SK-N-SH (cell line): ENCODE measurements around the gene TREML4. TPM values are rescaled to one million over a fixed set of nuclear protein-coding genes. Genes with fewer than 3 reads are reported as not detected.

Experiments used
- CTCF ChIA-PET: fragments of 300-600, 350-600 bp; formaldehyde crosslinking; extraction: SDS; loops from one replicate; lab custom pipeline; 2021; lab: Yijun Ruan, JAX
- POLR2A ChIA-PET: fragments of 350-600 bp; sonication (Branson Sonifier 250); formaldehyde crosslinking; extraction: SDS; loops from one replicate; lab custom pipeline; 2020; ENCODE audit warnings: antibody characterized with exemption, inconsistent platforms; lab: Yijun Ruan, JAX
- DNase-seq: peaks from one replicate; pipeline ENCODE4 v3.0.0; 2012
- H2AFZ ChIP-seq: fragments of 200-600 bp; sonication (generic); 2 replicates; pipeline ENCODE4 v1.8.1; 2016; ENCODE audit warnings: antibody characterized with exemption, mild to moderate bottlenecking, low read depth
- H3F3A ChIP-seq: fragments of 200-600 bp; sonication (generic); replicated peaks from 2 replicates; pipeline ENCODE3; 2016; ENCODE audit warnings: antibody characterized with exemption, mild to moderate bottlenecking; ENCODE audit not compliant: insufficient read depth
- H3K27ac ChIP-seq, 2 experiments: fragments of 200-500 bp in 1 of 2; fragments of 200-600 bp in 1 of 2; sonication (Bioruptor generic) in 1 of 2; sonication (generic), shearing (Covaris generic) in 1 of 2; 2 replicates each; pipeline versions ENCODE4 v1.5.1 to v1.6.1; 2014 to 2016; ENCODE audit warnings: low read depth in 2 of 2, inconsistent platforms in 1 of 2, low read length in 1 of 2, mild to moderate bottlenecking in 1 of 2, mixed read lengths in 1 of 2
- H3K27me3 ChIP-seq: fragments of 200-600 bp; sonication (generic), shearing (Covaris generic); 2 replicates; pipeline ENCODE4 v1.6.1; 2016; ENCODE audit warnings: mixed run types; ENCODE audit not compliant: insufficient read depth
- H3K36me3 ChIP-seq, 2 experiments: fragments of 200-500 bp in 1 of 2; fragments of 200-600 bp in 1 of 2; sonication (Bioruptor generic) in 1 of 2; sonication (generic) in 1 of 2; replicated peaks in 1 of 2; 2 replicates each; pipeline versions ENCODE3 to v1.5.1; 2014 to 2016; ENCODE audit warnings: low read length in 1 of 2, mild to moderate bottlenecking in 1 of 2; ENCODE audit not compliant: insufficient read depth in 2 of 2, control insufficient read depth in 1 of 2
- H3K4me1 ChIP-seq, 2 experiments: fragments of 200-500 bp in 1 of 2; fragments of 200-600 bp in 1 of 2; sonication (Bioruptor generic) in 1 of 2; sonication (generic), shearing (Covaris generic) in 1 of 2; 2 replicates each; pipeline versions ENCODE4 v1.5.1 to v1.6.1; 2014 to 2016; ENCODE audit warnings: low read depth in 1 of 2, low read length in 1 of 2, mixed run types in 1 of 2; ENCODE audit not compliant: insufficient read depth in 2 of 2, control insufficient read depth in 1 of 2
- H3K4me2 ChIP-seq: fragments of 200-600 bp; sonication (generic), shearing (Covaris generic); 2 replicates; pipeline ENCODE4 v1.6.1; 2017; ENCODE audit warnings: mixed run types
- H3K4me3 ChIP-seq, 2 experiments: fragments of 200-500 bp in 1 of 2; fragments of 200-600 bp in 1 of 2; sonication (Bioruptor generic) in 1 of 2; sonication (generic), shearing (Covaris generic) in 1 of 2; 2 replicates each; pipeline versions ENCODE4 v1.5.1 to v1.8.1; 2014 to 2016; ENCODE audit warnings: low read depth in 2 of 2, inconsistent platforms in 1 of 2, low read length in 1 of 2, mild to moderate bottlenecking in 1 of 2, mixed read lengths in 1 of 2, moderate library complexity in 1 of 2
- H3K79me2 ChIP-seq: fragments of 200-600 bp; sonication (generic); 2 replicates; pipeline ENCODE4 v1.8.1; 2017; ENCODE audit warnings: mild to moderate bottlenecking; ENCODE audit not compliant: insufficient read depth
- H3K9ac ChIP-seq: fragments of 200-600 bp; sonication (generic); 2 replicates; pipeline ENCODE4 v1.6.1; 2017; ENCODE audit warnings: mixed run types
- H3K9me2 ChIP-seq: fragments of 200-600 bp; sonication (generic); 2 replicates; pipeline ENCODE4 v1.6.1; 2017; ENCODE audit warnings: mixed run types
- H3K9me3 ChIP-seq: fragments of 200-600 bp; sonication (generic); 2 replicates; pipeline ENCODE4 v1.6.1; 2017; ENCODE audit warnings: mixed run types, mild to moderate bottlenecking, moderate library complexity
- H4K20me1 ChIP-seq: fragments of 200-600 bp; sonication (generic); 2 replicates; pipeline ENCODE4 v1.6.1; 2017; ENCODE audit warnings: mild to moderate bottlenecking, mixed run types; ENCODE audit not compliant: insufficient read depth
- CHD2 ChIP-seq: fragments of 150-350 bp; IDR thresholded peaks from 2 replicates; pipeline ENCODE4 v1.6.1; 2018; ENCODE audit warnings: low read length; ENCODE audit not compliant: partially characterized antibody
- ELF1 ChIP-seq: IDR thresholded peaks from 2 replicates; pipeline ENCODE4 v1.4.0; 2012
- FOSL2 ChIP-seq: IDR thresholded peaks from 2 replicates; pipeline ENCODE4 v1.4.0; 2012; ENCODE audit warnings: low read depth, mild to moderate bottlenecking, moderate library complexity, borderline replicate concordance
- FOXJ3 ChIP-seq: sonication (generic); formaldehyde crosslinking; IDR thresholded peaks from 2 replicates; pipeline ENCODE4 v1.5.1; 2020; ENCODE audit warnings: mild to moderate bottlenecking, missing genetic modification reagents
- FOXM1 ChIP-seq: IDR thresholded peaks from 2 replicates; pipeline ENCODE4 v1.4.0; 2012; ENCODE audit warnings: low read depth, mild to moderate bottlenecking
- GABPA ChIP-seq: IDR thresholded peaks from 2 replicates; pipeline ENCODE4 v1.4.0; 2012; ENCODE audit warnings: low read depth, mild to moderate bottlenecking
- IRF3 ChIP-seq: fragments of 150-350 bp; IDR thresholded peaks from 2 replicates; pipeline ENCODE4 v1.6.1; 2016; ENCODE audit warnings: mild to moderate bottlenecking, low read depth, low read length
- NFIC ChIP-seq: IDR thresholded peaks from 2 replicates; pipeline ENCODE4 v1.4.0; 2012; ENCODE audit warnings: borderline replicate concordance
- POLR2AphosphoS5 ChIP-seq: IDR thresholded peaks from 2 replicates; pipeline ENCODE4 v1.6.1; 2012; ENCODE audit warnings: low read depth, low read length
- RFX5 ChIP-seq: IDR thresholded peaks from 2 replicates; pipeline ENCODE4 v1.6.1; 2012; ENCODE audit warnings: mild to moderate bottlenecking, improper control_type of control experiment, low read length
- RXRA ChIP-seq: IDR thresholded peaks from 2 replicates; pipeline ENCODE4 v1.4.0; 2012; ENCODE audit warnings: low read depth, mild to moderate bottlenecking, borderline replicate concordance
- SIN3A ChIP-seq: IDR thresholded peaks from 2 replicates; pipeline ENCODE4 v1.6.1; 2012; ENCODE audit warnings: low read depth, mild to moderate bottlenecking, low read length, moderate library complexity, borderline replicate concordance
- SMC3 ChIP-seq: IDR thresholded peaks from 2 replicates; pipeline ENCODE4 v1.6.1; 2012; ENCODE audit warnings: low read depth, low read length, improper control_type of control experiment
- TAF1 ChIP-seq: IDR thresholded peaks from 2 replicates; pipeline ENCODE4 v1.6.1; 2012; ENCODE audit warnings: low read depth, mild to moderate bottlenecking, low read length, moderate library complexity, borderline replicate concordance
- TCF12 ChIP-seq: IDR thresholded peaks from 2 replicates; pipeline ENCODE4 v1.4.0; 2012
- USF1 ChIP-seq: IDR thresholded peaks from 2 replicates; pipeline ENCODE4 v1.4.0; 2012; ENCODE audit warnings: low read depth, borderline replicate concordance
- USF2 ChIP-seq: fragments of 150-350 bp; IDR thresholded peaks from 2 replicates; pipeline ENCODE4 v1.6.1; 2017; ENCODE audit warnings: antibody characterized with exemption, low read length, low read depth, borderline replicate concordance
- WGBS: methylation state at CpG from one replicate; pipeline ENCODE4 v1.1.6; 2017; ENCODE audit warnings: low lambda C conversion rate; 5-methylcytosine and 5-hydroxymethylcytosine counted together
- polyA plus RNA-seq, 3 experiments: library from polyadenylated mRNA; depleted of rRNA; stranded (reverse); fragments of >200 nt; gene quantifications; 2 replicates each; pipeline ENCODE4 v1.2.3, GENCODE V29; 2012

The TREML4 gene
- polyA plus RNA-seq, 1 of the 3 experiments (the other 2 are of a cell fraction) = not detected

- no peaks in the 10 kb centered on the region for H3K4me1 ChIP-seq
- no peaks in the 10 kb centered on the region for H3K9me2 ChIP-seq
- H3K27ac ChIP-seq = no peak overlapping the region
- DNase-seq = no peak
- H3K36me3 ChIP-seq = no peaks in the 10 kb centered on the region
- H3K4me3 ChIP-seq = no peak overlapping the region
- H3K27me3 ChIP-seq = peaks cover 20% of the 10 kb centered on the region; the same call in 1 of the 2 replicates
- H4K20me1 ChIP-seq = no peaks in the 10 kb centered on the region
- CTCF ChIA-PET = interaction anchor here (0.9 kb wide), 1 partner anchor 42 kb away, joined by 4 read pairs; no protein-coding TSS in a partner anchor
- POLR2A ChIA-PET = no interaction called here
- H3K4me2 ChIP-seq = no peak overlapping the region
- TF ChIP-seq RXRA = no peak
- TF ChIP-seq FOSL2 = no peak
- TF ChIP-seq FOXM1 = no peak
- no peak for TF ChIP-seq USF1
- no peak for TF ChIP-seq USF2
- no peak for TF ChIP-seq NFIC
- no peak for TF ChIP-seq ELF1
- TF ChIP-seq CHD2 = no peak
- TF ChIP-seq TCF12 = no peak
- no peak for TF ChIP-seq TAF1
- H3F3A ChIP-seq = no peaks in the 10 kb centered on the region
- H3K9ac ChIP-seq = no peak overlapping the region
- H2AFZ ChIP-seq = no peak overlapping the region
- H3K79me2 ChIP-seq = no peaks in the 10 kb centered on the region
- no peaks in the 10 kb centered on the region for H3K9me3 ChIP-seq
- WGBS = 41% methylated on average over 2 of the region's 2 CpGs
These were observed 27.8 kb upstream of the TREML4 start for GRCh38 chr6:41200296-41200900.

GRCh38 chr6:41200901-41201763 is 27.0 kb upstream of the TREML4 start, which contains the start of gene TREML2:
TSS of gene TREML2 (minus strand) at chr6:41201149. CDS start at chr6:41201008, 141 bp downstream.
- Histone ChIP-seq H3K4me3 (no peak within 1 kb of the TSS), H3K27ac (no peak within 1 kb of the TSS), H3F3A (no peaks in the 10 kb centered on the region), H3K36me3 (no peaks in the 10 kb centered on the region), H3K79me2 (no peaks in the 10 kb centered on the region), H2AFZ (no peak within 1 kb of the TSS), H4K20me1 (no peaks in the 10 kb centered on the region), H3K4me2 (no peak within 1 kb of the TSS), H3K27me3 (peaks cover 18% of the 10 kb centered on the region; the same call in 1 of the 2 replicates), H3K9ac (no peak within 1 kb of the TSS)
- DNase-seq = no peak
- ChIA-PET CTCF (interaction anchor here (0.9 kb wide), 1 partner anchor 41 kb away, joined by 4 read pairs; no protein-coding TSS in a partner anchor), POLR2A (no interaction called here)
- WGBS = 40% methylated on average over 7 of the region's 12 CpGs
- no peak for TF ChIP-seq FOXJ3 (CRISPR knock-in tag)
- TF ChIP-seq GABPA = no peak
- no peak for TF ChIP-seq TAF1
- no peak for TF ChIP-seq POLR2AphosphoS5
- TF ChIP-seq SMC3 = no peak
- no peak for TF ChIP-seq ELF1
- TF ChIP-seq IRF3 = no peak
- no peak for TF ChIP-seq RFX5
- TF ChIP-seq RXRA = no peak
- TF ChIP-seq SIN3A = no peak
- TF ChIP-seq FOXM1 = no peak
- TF ChIP-seq, all 33 proteins: peak for 0
- Histone ChIP-seq H3K9me2 (no peaks in the 10 kb centered on the region), H3K9me3 (no peaks in the 10 kb centered on the region), H3K4me1 (no peaks in the 10 kb centered on the region)
